HCT116 (cell line): ENCODE results near the gene PRKCD. TPM values are rescaled to one million over a fixed set of nuclear protein-coding genes. Genes with fewer than 3 reads are reported as not detected.

Experiments
- ATAC-seq: fragments of 200-7000 bp; cut with Tn5 transposase; 2 replicates; pipeline ENCODE4 v1.9.1; 2020; ENCODE audit warnings: mild to moderate bottlenecking, moderate library complexity
- BruUV-seq: library from RNA; stranded (reverse); fragments of 400-500 nt; replicated peaks from 2 replicates; lab custom pipeline; 2021; lab: Mats Ljungman, UMichigan
- CTCF ChIA-PET: fragments of 300-600 bp; sonication (Branson Sonifier 250); formaldehyde crosslinking; loops from one replicate; lab custom pipeline; 2021; ENCODE audit warnings: antibody characterized with exemption; lab: Charles Lee
- POLR2A ChIA-PET: fragments of 300-600, 350-600 bp; sonication (Branson Sonifier 250); formaldehyde crosslinking; loops from one replicate; lab custom pipeline; 2021; ENCODE audit warnings: antibody characterized with exemption; lab: Charles Lee
- RAD21 ChIA-PET, 2 experiments: fragments of 300-600 bp; sonication (Branson Sonifier 250); formaldehyde crosslinking; loops; one replicate each; lab custom pipeline; 2023; ENCODE audit warnings: low total read pairs in 2 of 2; ENCODE audit not compliant: uncharacterized antibody in 2 of 2, unreplicated experiment in 2 of 2, low non-redundant PET in 1 of 2; lab: Charles Lee
- DNase-seq: peaks from one replicate; pipeline ENCODE4 v3.0.0-alpha.2; 2010; ENCODE audit warnings: low read depth, low spot score
- H2AFZ ChIP-seq: fragments of 200-600 bp; shearing (Covaris generic), sonication (generic); 2 replicates; pipeline ENCODE4 v1.6.1; 2017; ENCODE audit warnings: low read depth, mixed run types, mixed read lengths, antibody characterized with exemption, low read length; ENCODE audit not compliant: poor library complexity, severe bottlenecking
- H3K27ac ChIP-seq: 2 replicates; pipeline ENCODE4 v1.5.1; 2012; ENCODE audit warnings: low read depth, low read length
- H3K27me3 ChIP-seq: fragments of 200-600 bp; sonication (generic); 2 replicates; pipeline ENCODE4 v1.6.1; 2016; ENCODE audit warnings: mixed run types, low read length, mixed read lengths; ENCODE audit not compliant: insufficient read depth
- H3K36me3 ChIP-seq, 2 experiments: fragments of 200-500 bp in 1 of 2; fragments of 200-600 bp in 1 of 2; sonication (Bioruptor generic) in 1 of 2; sonication (generic) in 1 of 2; 2 replicates each; pipeline versions ENCODE4 v1.5.1 to v1.6.1; 2014 to 2016; ENCODE audit warnings: low read length in 2 of 2, inconsistent platforms in 1 of 2, mixed read lengths in 1 of 2, mixed run types in 1 of 2; ENCODE audit not compliant: insufficient read depth in 2 of 2, control insufficient read depth in 1 of 2
- H3K4me1 ChIP-seq, 2 experiments: fragments of 200-600 bp in 1 of 2; sonication (generic) in 1 of 2; 2 replicates each; pipeline versions ENCODE4 v1.5.1 to v1.6.1; 2012 to 2017; ENCODE audit warnings: low read length in 2 of 2, inconsistent platforms in 1 of 2, mild to moderate bottlenecking in 1 of 2, mixed read lengths in 1 of 2, mixed run types in 1 of 2, moderate library complexity in 1 of 2; ENCODE audit not compliant: insufficient read depth in 2 of 2, control insufficient read depth in 1 of 2
- H3K4me2 ChIP-seq: fragments of 200-600 bp; sonication (generic); 2 replicates; pipeline ENCODE4 v1.6.1; 2017; ENCODE audit warnings: mixed run types, low read length, mixed read lengths
- H3K4me3 ChIP-seq, 2 experiments: fragments of 200-600 bp in 1 of 2; sonication (generic) in 1 of 2; replicated peaks in 1 of 2; 2 replicates each; pipeline ENCODE4 v1.5.1; 2011 to 2016; ENCODE audit warnings: low read length in 2 of 2, control low read depth in 1 of 2, low read depth in 1 of 2, mild to moderate bottlenecking in 1 of 2, mixed read lengths in 1 of 2, mixed run types in 1 of 2
- H3K79me2 ChIP-seq: fragments of 200-600 bp; sonication (generic); 2 replicates; pipeline ENCODE4 v1.6.1; 2017; ENCODE audit warnings: mild to moderate bottlenecking, mixed run types, low read length, moderate library complexity, mixed read lengths; ENCODE audit not compliant: insufficient read depth
- H3K9ac ChIP-seq: fragments of 200-600 bp; sonication (generic); 2 replicates; pipeline ENCODE4 v1.6.1; 2016; ENCODE audit warnings: low read length, mixed read lengths
- H3K9me2 ChIP-seq: fragments of 200-600 bp; sonication (generic), shearing (Covaris generic); 2 replicates; pipeline ENCODE4 v1.6.1; 2017; ENCODE audit warnings: mixed run types, mild to moderate bottlenecking, moderate library complexity; ENCODE audit not compliant: insufficient read depth
- H3K9me3 ChIP-seq, 2 experiments: fragments of 200-500 bp in 1 of 2; fragments of 200-600 bp in 1 of 2; sonication (Bioruptor generic) in 1 of 2; sonication (generic) in 1 of 2; 2 replicates each; pipeline ENCODE4 v1.6.1; 2014 to 2017; ENCODE audit warnings: low read length in 2 of 2, mixed read lengths in 2 of 2, inconsistent platforms in 1 of 2, low read depth in 1 of 2, mild to moderate bottlenecking in 1 of 2, mixed run types in 1 of 2, moderate library complexity in 1 of 2; ENCODE audit not compliant: control insufficient read depth in 1 of 2, insufficient read depth in 1 of 2
- H4K20me1 ChIP-seq: fragments of 200-600 bp; sonication (generic), shearing (Covaris generic); 2 replicates; pipeline ENCODE4 v1.6.1; 2017; ENCODE audit warnings: mixed run types, mild to moderate bottlenecking, moderate library complexity; ENCODE audit not compliant: insufficient read depth
- ATF3 ChIP-seq: IDR thresholded peaks from 2 replicates; pipeline ENCODE4 v1.6.1; 2012
- CBX3 ChIP-seq: IDR thresholded peaks from 2 replicates; pipeline ENCODE4 v1.6.1; 2012; ENCODE audit warnings: low read depth
- CTCF ChIP-seq, 3 experiments: fragments of 200-600 bp in 1 of 3; sonication (generic) in 1 of 3; IDR thresholded peaks in 2 of 3; conservative IDR thresholded peaks in 1 of 3; 2 replicates each; pipeline ENCODE4 v1.5.1; 2012 to 2017; ENCODE audit warnings: low read depth in 2 of 3, low read length in 2 of 3, antibody characterized with exemption in 1 of 3, borderline replicate concordance in 1 of 3, control low read depth in 1 of 3, mild to moderate bottlenecking in 1 of 3, mixed read lengths in 1 of 3, mixed run types in 1 of 3, moderate library complexity in 1 of 3; ENCODE audit not compliant: insufficient read depth in 1 of 3
- EGR1 ChIP-seq: IDR thresholded peaks from 2 replicates; pipeline ENCODE4 v1.6.1; 2012; ENCODE audit warnings: low read depth
- JUND ChIP-seq: IDR thresholded peaks from 2 replicates; pipeline ENCODE4 v1.6.1; 2012
- MAX ChIP-seq: IDR thresholded peaks from 2 replicates; pipeline ENCODE4 v1.6.1; 2012
- POLR2AphosphoS5 ChIP-seq: IDR thresholded peaks from 2 replicates; pipeline ENCODE4 v1.6.1; 2011; ENCODE audit warnings: mild to moderate bottlenecking, low read depth, low read length, moderate library complexity
- RAD21 ChIP-seq: IDR thresholded peaks from 2 replicates; pipeline ENCODE4 v1.6.1; 2012; ENCODE audit warnings: low read depth, mild to moderate bottlenecking
- REST ChIP-seq: IDR thresholded peaks from 2 replicates; pipeline ENCODE4 v1.6.1; 2012; ENCODE audit warnings: low read depth
- SIN3A ChIP-seq: IDR thresholded peaks from 2 replicates; pipeline ENCODE4 v1.6.1; 2012; ENCODE audit warnings: low read depth
- SP1 ChIP-seq: IDR thresholded peaks from 2 replicates; pipeline ENCODE4 v1.6.1; 2012; ENCODE audit warnings: low read depth
- SRF ChIP-seq: IDR thresholded peaks from 2 replicates; pipeline ENCODE4 v1.6.1; 2012; ENCODE audit warnings: low read depth
- YY1 ChIP-seq: IDR thresholded peaks from 2 replicates; pipeline ENCODE4 v1.6.1; 2011; ENCODE audit warnings: low read length, low read depth, moderate library complexity, mild to moderate bottlenecking; ENCODE audit not compliant: insufficient replicate concordance; ENCODE audit errors: extremely low read depth
- ZBTB33 ChIP-seq: IDR thresholded peaks from 2 replicates; pipeline ENCODE4 v1.6.1; 2011; ENCODE audit warnings: mild to moderate bottlenecking, low read length, moderate library complexity; ENCODE audit not compliant: insufficient replicate concordance; ENCODE audit errors: extremely low read depth
- ZFX ChIP-seq: fragments of 450-650 bp; IDR thresholded peaks from 2 replicates; pipeline ENCODE4 v1.6.1; 2017
- ZNF274 ChIP-seq: fragments of 200-500 bp; sonication (Bioruptor generic); IDR thresholded peaks from 2 replicates; pipeline ENCODE4 v1.6.1; 2014; ENCODE audit warnings: mild to moderate bottlenecking, low read depth, low read length, inconsistent platforms
- intact Hi-C: fragments of 100-400 bp; cut with micrococcal nuclease; formaldehyde crosslinking; loops from 2 replicates; pipeline ENCODE4 v1.10.0; 2022
- total RNA-seq: library from RNA; stranded (reverse); gene quantifications from one replicate; pipeline ENCODE4 v1.2.1, GENCODE V29; 2021; ENCODE audit not compliant: unreplicated experiment

The PRKCD gene
- total RNA-seq, 1 experiment from 2014 or later = 34.4 TPM

- no peak for TF ChIP-seq JUND
Measured at GRCh38 chr3:53198996-53199395, 38.0 kb downstream of the PRKCD start (continued).

GRCh38 chr3:53199834-53200233 is 38.8 kb downstream of the PRKCD start:
- no peak overlapping the region for H3K9ac ChIP-seq
- intact Hi-C loops = loop anchor here (5.0 kb wide), 1 partner anchor 348 kb away; no protein-coding TSS in a partner anchor
- TF ChIP-seq ZBTB33 (no peak), RAD21 (peak; percentile 26; the same call in 1 of the 2 replicates), CTCF (IDR thresholded peaks at IDR 0.05 in 2 of 3, conservative IDR thresholded peaks at IDR 0.05 in 1 of 3; ENCODE audit: borderline replicate concordance in 1 of 3, insufficient read depth in 1 of 3, low read depth in 2 of 3, low read length in 2 of 3) (peak; percentile 9 to 27 (median 11); a peak in 3 of 6 replicates), EGR1 (no peak), SP1 (no peak), ZNF274 (no peak), POLR2AphosphoS5 (no peak), SRF (no peak), ZFX (no peak), JUND (no peak), YY1 (no peak), REST (no peak), MAX (no peak), SIN3A (no peak), ATF3 (no peak), CBX3 (no peak)
- no peaks in the 10 kb centered on the region for H3K27me3 ChIP-seq
- peaks cover 13 to 35% of the 10 kb centered on the region in 2 experiments for H3K4me1 ChIP-seq
- peaks cover 0 to 29% of the 10 kb centered on the region in 2 experiments; a peak in 2 of 4 replicates for H3K36me3 ChIP-seq
- no peaks in the 10 kb centered on the region for H3K9me2 ChIP-seq
- no peaks in the 10 kb centered on the region for H4K20me1 ChIP-seq
- no TSS peak for BruUV-seq
- H3K4me2 ChIP-seq = no peak overlapping the region
- H3K4me3 ChIP-seq = no peak overlapping the region
- CTCF ChIA-PET = no interaction called here
- H2AFZ ChIP-seq = no peak overlapping the region
- ATAC-seq (no peak), DNase-seq (no peak)
- H3K27ac ChIP-seq = no peak overlapping the region
- no peaks in the 10 kb centered on the region for H3K9me3 ChIP-seq
- POLR2A ChIA-PET = no interaction called here
- RAD21 ChIA-PET = interaction anchor here in 1 of 2 experiments (0.5 kb wide), 1 partner anchor 63 kb away, joined by 3 read pairs; no protein-coding TSS in a partner anchor
- peaks cover 24% of the 10 kb centered on the region for H3K79me2 ChIP-seq
